H1 (cell line): ENCODE results near the gene ACKR2. TPM values are rescaled to one million over a fixed set of nuclear protein-coding genes. Genes with fewer than 3 reads are reported as not detected.

ENCODE experiments used
- CTCF ChIA-PET: fragments of 300-600 bp; sonication (Branson Sonifier 250); formaldehyde crosslinking; loops from one replicate; lab custom pipeline; 2021; ENCODE audit not compliant: partially characterized antibody; lab: Charles Lee
- POLR2A ChIA-PET: fragments of 300-600 bp; sonication (Branson Sonifier 250); formaldehyde crosslinking; loops from one replicate; lab custom pipeline; 2021; ENCODE audit warnings: inconsistent platforms; ENCODE audit not compliant: partially characterized antibody; lab: Charles Lee
- DNase-seq, 2 experiments: peaks; one replicate each; pipeline versions ENCODE4 v3.0.0 to v3.0.0-alpha.2; 2010 to 2022; ENCODE audit warnings: low spot score in 2 of 2, low read depth in 1 of 2, mixed read lengths in 1 of 2
- FAIRE-seq: peaks from 2 replicates; lab custom pipeline; 2011; peaks lifted over from hg19 to GRCh38; lab: Jason Lieb, UNC
- H2AFZ ChIP-seq: 2 replicates; pipeline ENCODE4 v1.8.1; 2012; ENCODE audit warnings: low read length, inconsistent platforms
- H2AK5ac ChIP-seq: 2 replicates; pipeline ENCODE4 v1.6.1; 2013; ENCODE audit warnings: low read depth, low read length
- H2BK120ac ChIP-seq: replicated peaks from 2 replicates; pipeline ENCODE3; 2013; ENCODE audit warnings: low read depth, low read length, inconsistent platforms
- H2BK12ac ChIP-seq: 2 replicates; pipeline ENCODE4 v1.6.1; 2013; ENCODE audit warnings: low read depth, low read length
- H2BK15ac ChIP-seq: 2 replicates; pipeline ENCODE4 v1.6.1; 2013; ENCODE audit warnings: low read length
- H2BK20ac ChIP-seq: 2 replicates; pipeline ENCODE4 v1.6.1; 2013; ENCODE audit warnings: low read length
- H2BK5ac ChIP-seq: 2 replicates; pipeline ENCODE4 v1.6.1; 2013; ENCODE audit warnings: low read depth, low read length
- H3K14ac ChIP-seq: 2 replicates; pipeline ENCODE4 v1.6.1; 2013; ENCODE audit warnings: inconsistent platforms; ENCODE audit not compliant: insufficient read length
- H3K18ac ChIP-seq: 2 replicates; pipeline ENCODE4 v1.6.1; 2013; ENCODE audit warnings: low read length; ENCODE audit errors: extremely low read depth
- H3K23ac ChIP-seq: 2 replicates; pipeline ENCODE4 v1.6.1; 2013; ENCODE audit warnings: inconsistent platforms; ENCODE audit not compliant: insufficient read length
- H3K23me2 ChIP-seq: 2 replicates; pipeline ENCODE4 v1.6.1; 2013; ENCODE audit warnings: low read depth, low read length
- H3K27ac ChIP-seq: 2 replicates; pipeline ENCODE4 v1.6.1; 2011; ENCODE audit warnings: low read depth, low read length, inconsistent platforms
- H3K27me3 ChIP-seq, 4 experiments: replicated peaks in 1 of 4; 1 replicate in 1 of 4; 2 replicates in 3 of 4; pipeline versions ENCODE4 v1.6.1 to v1.8.1; 2011 to 2013; ENCODE audit warnings: low read length in 3 of 4, mild to moderate bottlenecking in 3 of 4, inconsistent platforms in 2 of 4, mixed read lengths in 2 of 4, moderate library complexity in 1 of 4; ENCODE audit not compliant: control insufficient read depth in 3 of 4, insufficient read depth in 3 of 4; ENCODE audit errors: extremely low read depth in 1 of 4
- H3K36me3 ChIP-seq, 4 experiments: 2 replicates each; pipeline versions ENCODE4 v1.6.1 to v1.8.1; 2011 to 2013; ENCODE audit warnings: mild to moderate bottlenecking in 4 of 4, low read length in 3 of 4, moderate library complexity in 2 of 4, control low read depth in 1 of 4, inconsistent platforms in 1 of 4; ENCODE audit not compliant: insufficient read depth in 4 of 4, control insufficient read depth in 2 of 4
- H3K4ac ChIP-seq: replicated peaks from 2 replicates; pipeline ENCODE3; 2013; ENCODE audit warnings: low read length, low read depth, mixed read lengths, inconsistent platforms; ENCODE audit not compliant: insufficient read length
- H3K4me1 ChIP-seq, 4 experiments: replicated peaks in 1 of 4; 1 replicate in 1 of 4; 2 replicates in 3 of 4; pipeline versions ENCODE4 v1.6.1 to v1.8.1; 2011 to 2013; ENCODE audit warnings: low read length in 3 of 4, inconsistent platforms in 2 of 4, mixed read lengths in 1 of 4; ENCODE audit not compliant: insufficient read depth in 4 of 4, control insufficient read depth in 3 of 4
- H3K4me2 ChIP-seq, 2 experiments: 2 replicates each; pipeline versions ENCODE4 v1.6.1 to v1.8.1; 2011 to 2013; ENCODE audit warnings: low read depth in 2 of 2, low read length in 2 of 2, control low read depth in 1 of 2, inconsistent platforms in 1 of 2, mild to moderate bottlenecking in 1 of 2; ENCODE audit not compliant: insufficient read depth in 1 of 2
- H3K4me3 ChIP-seq, 4 experiments: fragments of 200-600, 300-600 bp in 1 of 4; sonication (generic), shearing (Covaris generic), sonication (Bioruptor Twin) in 1 of 4; 2 replicates each; pipeline versions ENCODE4 v1.5.1 to v1.8.1; 2011 to 2016; ENCODE audit warnings: low read length in 4 of 4, low read depth in 3 of 4, control low read depth in 2 of 4, inconsistent platforms in 2 of 4, mild to moderate bottlenecking in 2 of 4, mixed read lengths in 1 of 4, moderate library complexity in 1 of 4; ENCODE audit not compliant: insufficient read depth in 2 of 4; ENCODE audit errors: extremely low read depth in 1 of 4
- H3K56ac ChIP-seq: replicated peaks from 2 replicates; pipeline ENCODE3; 2013; ENCODE audit warnings: low read depth, mild to moderate bottlenecking, mixed read lengths, low read length, inconsistent platforms; ENCODE audit not compliant: insufficient read length
- H3K79me1 ChIP-seq: 2 replicates; pipeline ENCODE4 v1.6.1; 2013; ENCODE audit warnings: low read depth, low read length, control low read depth
- H3K79me2 ChIP-seq, 2 experiments: 2 replicates each; pipeline versions ENCODE4 v1.6.1 to v1.8.1; 2012 to 2013; ENCODE audit warnings: low read length in 2 of 2, mild to moderate bottlenecking in 2 of 2, inconsistent platforms in 1 of 2; ENCODE audit not compliant: insufficient read depth in 2 of 2, control insufficient read depth in 1 of 2
- H3K9ac ChIP-seq, 4 experiments: replicated peaks in 1 of 4; 1 replicate in 1 of 4; 2 replicates in 3 of 4; pipeline versions ENCODE4 v1.6.1 to v1.8.1; 2011 to 2013; ENCODE audit warnings: low read depth in 3 of 4, low read length in 3 of 4, control low read depth in 2 of 4, mild to moderate bottlenecking in 2 of 4, moderate library complexity in 2 of 4, inconsistent platforms in 1 of 4; ENCODE audit errors: extremely low read depth in 1 of 4
- H3K9me3 ChIP-seq, 2 experiments: 2 replicates each; pipeline versions ENCODE4 v1.6.1 to v1.8.1; 2012 to 2013; ENCODE audit warnings: mild to moderate bottlenecking in 2 of 2, moderate library complexity in 2 of 2, control low read depth in 1 of 2, inconsistent platforms in 1 of 2, low read depth in 1 of 2, low read length in 1 of 2, mixed read lengths in 1 of 2; ENCODE audit not compliant: insufficient read depth in 2 of 2
- H4K20me1 ChIP-seq, 2 experiments: replicated peaks in 1 of 2; 2 replicates each; pipeline versions ENCODE3 to v1.8.1; 2011 to 2013; ENCODE audit warnings: inconsistent platforms in 2 of 2, low read length in 2 of 2, mild to moderate bottlenecking in 1 of 2; ENCODE audit not compliant: insufficient read depth in 2 of 2, control insufficient read depth in 1 of 2
- H4K5ac ChIP-seq: 2 replicates; pipeline ENCODE4 v1.6.1; 2013; ENCODE audit warnings: low read length, low read depth, mixed read lengths, inconsistent platforms; ENCODE audit not compliant: insufficient read length
- H4K8ac ChIP-seq: 2 replicates; pipeline ENCODE4 v1.8.0; 2013; ENCODE audit warnings: mild to moderate bottlenecking, moderate library complexity, low read length, inconsistent platforms; ENCODE audit not compliant: insufficient read depth; ENCODE audit errors: extremely low read depth
- H4K91ac ChIP-seq: replicated peaks from 2 replicates; pipeline ENCODE3; 2013; ENCODE audit warnings: low read length, mixed read lengths, inconsistent platforms; ENCODE audit not compliant: insufficient read length
- ASH2L ChIP-seq: fragments of 200-600, 300-600 bp; sonication (generic); IDR thresholded peaks from one replicate; pipeline ENCODE4 v1.7.1; 2017; ENCODE audit warnings: low read length
- CBX8 ChIP-seq: fragments of 300-800, 300-1000 bp; sonication (generic); IDR thresholded peaks from 2 replicates; pipeline ENCODE4 v1.7.1; 2016; ENCODE audit warnings: low read depth, low read length, borderline replicate concordance
- CEBPB ChIP-seq: IDR thresholded peaks from 2 replicates; pipeline ENCODE4 v1.6.1; 2012; ENCODE audit warnings: low read depth, low read length
- FOSL1 ChIP-seq: IDR thresholded peaks from 2 replicates; pipeline ENCODE4 v1.6.1; 2011; ENCODE audit warnings: mild to moderate bottlenecking, low read depth, low read length, moderate library complexity; ENCODE audit not compliant: insufficient read depth
- NRF1 ChIP-seq: IDR thresholded peaks from 2 replicates; pipeline ENCODE4 v1.6.1; 2011; ENCODE audit warnings: mild to moderate bottlenecking, low read depth, low read length, improper control_type of control experiment
- RNF2 ChIP-seq: fragments of 200-900, 300-1000 bp; sonication (generic); IDR thresholded peaks from 2 replicates; pipeline ENCODE4 v1.7.1; 2016; ENCODE audit warnings: borderline replicate concordance, low read depth, mild to moderate bottlenecking, antibody characterized with exemption, low read length; ENCODE audit not compliant: poor library complexity, severe bottlenecking; ENCODE audit errors: missing control alignments
- RXRA ChIP-seq: IDR thresholded peaks from 2 replicates; pipeline ENCODE4 v1.6.1; 2011; ENCODE audit warnings: low read depth, mild to moderate bottlenecking, low read length, moderate library complexity; ENCODE audit not compliant: insufficient read depth
- SIRT6 ChIP-seq: IDR thresholded peaks from one replicate; pipeline ENCODE4 v1.7.1; 2012; ENCODE audit warnings: low read length, inconsistent platforms
- SRF ChIP-seq: IDR thresholded peaks from 2 replicates; pipeline ENCODE4 v1.6.1; 2011; ENCODE audit warnings: mild to moderate bottlenecking, low read depth, low read length, moderate library complexity
- TBP ChIP-seq: IDR thresholded peaks from 2 replicates; pipeline ENCODE4 v1.6.1; 2011; ENCODE audit warnings: low read depth, low read length, improper control_type of control experiment
- WGBS, 2 experiments: shearing (Covaris generic) in 1 of 2; methylation state at CpG; one replicate each; pipeline versions ENCODE4 v1.1.6 to v1.1.7; 2013 to 2015; ENCODE audit warnings: low lambda C conversion rate in 2 of 2, mixed read lengths in 2 of 2, inconsistent platforms in 1 of 2, low coverage in 1 of 2, missing lambda C conversion rate in 1 of 2; ENCODE audit not compliant: insufficient replicate concordance in 2 of 2, insufficient coverage in 1 of 2, insufficient read length in 1 of 2; ENCODE audit errors: extremely low coverage in 1 of 2, missing lambda C conversion rate in 1 of 2; 5-methylcytosine and 5-hydroxymethylcytosine counted together
- polyA plus RNA-seq, 7 experiments: library from polyadenylated mRNA; depleted of rRNA in 3 of 7; stranded (reverse) in 5 of 7; unstranded in 2 of 7; fragments of >200 nt in 5 of 7; fragments of 200-250 nt in 2 of 7; gene quantifications; 1 replicate in 5 of 7; 2 replicates in 1 of 7; 4 replicates in 1 of 7; pipeline versions ENCODE4 v1.2.1 to v1.2.3, GENCODE V29; 2011 to 2013; ENCODE audit warnings: missing spikeins in 2 of 7, mixed read lengths in 2 of 7
- total RNA-seq: library from RNA; stranded (reverse); fragmentation: NEBNext Ultra II Directional; extraction: Animal tissue kit (Norgen Biotek cat#: 25700); gene quantifications from 2 replicates; pipeline ENCODE4 v1.2.1, GENCODE V29; 2021
- TF ChIP-seq, protein P1 (sequence below): IDR thresholded peaks from 2 replicates; pipeline ENCODE4 v1.6.1; 2012; ENCODE audit warnings: low read length, inconsistent platforms
- TF ChIP-seq, protein P2 (sequence below): IDR thresholded peaks from 2 replicates; pipeline ENCODE4 v1.6.1; 2012; ENCODE audit warnings: inconsistent platforms

The ACKR2 gene
- total and polyA plus RNA-seq, 2 of the 8 experiments (the other 6 are each of a cell fraction or from before 2014, with no cell fraction given) = 0.09 to 0.12 TPM

- Histone ChIP-seq H2BK20ac (no peak overlapping the region), H3K4ac (no peak overlapping the region), H3K4me3 (no peak overlapping the region), H4K5ac (no peak overlapping the region), H3K27me3 (no peaks in the 10 kb centered on the region), H3K9ac (no peak overlapping the region), H4K8ac (no peak overlapping the region), H2AK5ac (no peak overlapping the region), H2AFZ (no peak overlapping the region), H2BK120ac (no peak overlapping the region), H3K27ac (no peak overlapping the region), H3K79me1 (no peaks in the 10 kb centered on the region), H3K18ac (no peak overlapping the region), H3K56ac (no peak overlapping the region), H3K23me2 (no peaks in the 10 kb centered on the region), H3K9me3 (no peaks in the 10 kb centered on the region), H2BK5ac (no peak overlapping the region), H3K36me3 (peaks cover 0 to 24% (median 8%) of the 10 kb centered on the region in 4 experiments; a peak in 5 of 8 replicates), H4K91ac (no peak overlapping the region), H3K79me2 (peaks cover 0 to 12% of the 10 kb centered on the region in 2 experiments; a peak in 2 of 4 replicates), H2BK15ac (no peak overlapping the region), H3K4me2 (no peak overlapping the region), H3K14ac (no peak overlapping the region), H3K4me1 (no peaks in the 10 kb centered on the region), H3K23ac (no peak overlapping the region), H2BK12ac (no peak overlapping the region), H4K20me1 (peaks cover 0 to 4% of the 10 kb centered on the region in 2 experiments)
- no peak for FAIRE-seq
- no peak for DNase-seq
- 86% methylated on average over 2 of the region's 2 CpGs; no CpG with 5 or more reads in 1 of the 2 experiments for WGBS, 2 experiments
- POLR2A ChIA-PET = interaction anchor here (1.4 to 3.4 kb wide), 2 partner anchors 8 to 18 kb away, joined by 4 to 15 read pairs; partner anchors contain the start of gene HIGD1A
- CTCF ChIA-PET = interaction anchor here (1.2 to 2.4 kb wide), 3 partner anchors 17 to 45 kb away, joined by 3 to 12 read pairs (median 3); no protein-coding TSS in a partner anchor
- TF ChIP-seq RXRA (no peak), ASH2L (no peak), SRF (no peak), CBX8 (no peak), RNF2 (no peak), TBP (no peak), CEBPB (no peak), NRF1 (no peak), SIRT6 (no peak), FOSL1 (no peak)
- TF ChIP-seq, protein P1, sequence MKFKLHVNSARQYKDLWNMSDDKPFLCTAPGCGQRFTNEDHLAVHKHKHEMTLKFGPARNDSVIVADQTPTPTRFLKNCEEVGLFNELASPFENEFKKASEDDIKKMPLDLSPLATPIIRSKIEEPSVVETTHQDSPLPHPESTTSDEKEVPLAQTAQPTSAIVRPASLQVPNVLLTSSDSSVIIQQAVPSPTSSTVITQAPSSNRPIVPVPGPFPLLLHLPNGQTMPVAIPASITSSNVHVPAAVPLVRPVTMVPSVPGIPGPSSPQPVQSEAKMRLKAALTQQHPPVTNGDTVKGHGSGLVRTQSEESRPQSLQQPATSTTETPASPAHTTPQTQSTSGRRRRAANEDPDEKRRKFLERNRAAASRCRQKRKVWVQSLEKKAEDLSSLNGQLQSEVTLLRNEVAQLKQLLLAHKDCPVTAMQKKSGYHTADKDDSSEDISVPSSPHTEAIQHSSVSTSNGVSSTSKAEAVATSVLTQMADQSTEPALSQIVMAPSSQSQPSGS = no peak
- TF ChIP-seq, protein P2, sequence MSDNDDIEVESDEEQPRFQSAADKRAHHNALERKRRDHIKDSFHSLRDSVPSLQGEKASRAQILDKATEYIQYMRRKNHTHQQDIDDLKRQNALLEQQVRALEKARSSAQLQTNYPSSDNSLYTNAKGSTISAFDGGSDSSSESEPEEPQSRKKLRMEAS = no peak
Measured at GRCh38 chr3:42786631-42787030, 22.6 kb upstream of the ACKR2 start.
